ENCODE results near the gene ADRB2. TPM values are rescaled to one million over a fixed set of nuclear protein-coding genes. Genes with fewer than 3 reads are reported as not detected.

ADRB2 gene
- polyA plus RNA-seq, 2 of the 4 experiments (the other 2 are of a cell fraction) = 0.18 to 0.34 TPM

DNA sequence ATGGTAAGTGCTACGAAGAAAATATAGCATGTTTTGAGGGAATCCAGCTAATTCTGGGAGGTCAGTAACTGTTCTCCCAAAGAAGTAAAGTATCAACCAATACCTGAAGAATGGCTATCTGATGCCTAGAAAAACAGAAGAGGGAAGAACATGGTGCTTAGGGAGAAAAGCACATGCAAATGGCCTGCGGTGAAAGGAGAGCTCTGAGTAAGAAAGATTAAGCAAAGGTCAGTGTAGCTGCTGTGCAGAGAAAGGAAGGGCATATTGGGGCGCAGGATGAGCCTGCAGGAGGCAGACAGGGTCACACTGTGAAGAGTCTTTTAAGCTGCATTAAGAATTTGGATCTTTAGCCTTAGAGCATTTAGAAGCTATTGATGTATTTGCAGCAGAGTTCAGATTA lies 11.0 kb downstream of the ADRB2 start:
- WGBS (ENCODE audit: missing lambda C conversion rate) = 70% methylated on average over 3 of the region's 3 CpGs
- H3K4me1 ChIP-seq = no peaks in the 10 kb centered on the region
- FAIRE-seq (no peak), DNase-seq (ENCODE audit: low read depth in 1 of 2, low spot score in 1 of 2) (no peak), ATAC-seq (no peak)
- CTCF ChIA-PET = interaction anchor here (0.5 to 0.8 kb wide), 3 partner anchors 11 to 534 kb away, joined by 3 to 4 read pairs (median 3); partner anchors contain the start of gene ADRB2
- no peak overlapping the region for H3K4me3 ChIP-seq
- no peak overlapping the region for H3K4me2 ChIP-seq
- H3K9me3 ChIP-seq = no peaks in the 10 kb centered on the region
- POLR2A ChIA-PET = no interaction called here
- H3K27ac ChIP-seq = no peak overlapping the region
- TF ChIP-seq, protein P1, sequence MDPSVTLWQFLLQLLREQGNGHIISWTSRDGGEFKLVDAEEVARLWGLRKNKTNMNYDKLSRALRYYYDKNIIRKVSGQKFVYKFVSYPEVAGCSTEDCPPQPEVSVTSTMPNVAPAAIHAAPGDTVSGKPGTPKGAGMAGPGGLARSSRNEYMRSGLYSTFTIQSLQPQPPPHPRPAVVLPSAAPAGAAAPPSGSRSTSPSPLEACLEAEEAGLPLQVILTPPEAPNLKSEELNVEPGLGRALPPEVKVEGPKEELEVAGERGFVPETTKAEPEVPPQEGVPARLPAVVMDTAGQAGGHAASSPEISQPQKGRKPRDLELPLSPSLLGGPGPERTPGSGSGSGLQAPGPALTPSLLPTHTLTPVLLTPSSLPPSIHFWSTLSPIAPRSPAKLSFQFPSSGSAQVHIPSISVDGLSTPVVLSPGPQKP (IDR thresholded peaks at IDR 0.05; ENCODE audit: low read depth, low read length) = no peak
- TF ChIP-seq RARB (CRISPR knock-in tag; IDR thresholded peaks at IDR 0.05) (no peak), POLR2A (IDR thresholded peaks at IDR 0.05; ENCODE audit: low read length) (no peak), TFCP2L1 (CRISPR knock-in tag; IDR thresholded peaks at IDR 0.05) (no peak), GATA3 (IDR thresholded peaks at IDR 0.05; ENCODE audit: borderline replicate concordance) (no peak)

- ChIA-PET CTCF (no interaction called here), POLR2A (no interaction called here)
- DNase-seq (ENCODE audit: low read depth in 1 of 2, low spot score in 1 of 2) (no peak), FAIRE-seq (no peak), ATAC-seq (no peak)
- no peak for TF ChIP-seq E2F6 (IDR thresholded peaks at IDR 0.05; ENCODE audit: borderline replicate concordance, low read depth)
- TF ChIP-seq SMC3 (IDR thresholded peaks at IDR 0.05) = no peak
- no peak for TF ChIP-seq RFX5 (IDR thresholded peaks at IDR 0.05)
- no peak for TF ChIP-seq ZFP36 (IDR thresholded peaks at IDR 0.05; ENCODE audit: borderline replicate concordance, partially characterized antibody)
- TF ChIP-seq JUNB (IDR thresholded peaks at IDR 0.05) = no peak
- TF ChIP-seq HMGXB4 (CRISPR knock-in tag; IDR thresholded peaks at IDR 0.05; ENCODE audit: borderline replicate concordance) = no peak
- no peak for TF ChIP-seq FOXS1 (CRISPR knock-in tag; IDR thresholded peaks at IDR 0.05)
- TF ChIP-seq NPAS2 (CRISPR knock-in tag; IDR thresholded peaks at IDR 0.05; ENCODE audit: borderline replicate concordance) = no peak
- TF ChIP-seq, protein P1 (IDR thresholded peaks at IDR 0.05; ENCODE audit: low read depth, low read length) = no peak
- no peak for TF ChIP-seq NR3C1 (IDR thresholded peaks at IDR 0.05)
- TF ChIP-seq CHD2 (IDR thresholded peaks at IDR 0.05; ENCODE audit: low read length, partially characterized antibody) = no peak
- no peak for TF ChIP-seq CBX8 (IDR thresholded peaks at IDR 0.05)
- no peaks in the 10 kb centered on the region for H3K9me3 ChIP-seq
- H3K4me1 ChIP-seq = no peaks in the 10 kb centered on the region
- WGBS (ENCODE audit: missing lambda C conversion rate) = 11% methylated on average over 1 of the region's 1 CpG
- no peak overlapping the region for H3K27ac ChIP-seq
- H3K4me3 ChIP-seq = no peak overlapping the region
- no peak overlapping the region for H3K4me2 ChIP-seq
Measured at GRCh38 chr5:148838357-148838756, 11.9 kb downstream of the ADRB2 start.

- Histone ChIP-seq H3K9me3 (no peaks in the 10 kb centered on the region), H3K4me3 (no peak overlapping the region), H3K4me2 (no peak overlapping the region), H3K4me1 (no peaks in the 10 kb centered on the region), H3K27ac (no peak overlapping the region)
- ATAC-seq = no peak
- WGBS (ENCODE audit: missing lambda C conversion rate) = 44% methylated on average over 4 of the region's 4 CpGs
- ChIA-PET CTCF (interaction anchor here (0.6 to 1.3 kb wide), 2 partner anchors 16 to 156 kb away, joined by 3 to 4 read pairs; no protein-coding TSS in a partner anchor), POLR2A (no interaction called here)
- no peak for TF ChIP-seq KDM1A (IDR thresholded peaks at IDR 0.05; ENCODE audit: low read depth)
- TF ChIP-seq BCL3 (IDR thresholded peaks at IDR 0.05) = no peak
- TF ChIP-seq ZC3H11A (IDR thresholded peaks at IDR 0.05) = no peak
- no peak for TF ChIP-seq JUN (IDR thresholded peaks at IDR 0.05)
- no peak for TF ChIP-seq ESRRA (IDR thresholded peaks at IDR 0.05; ENCODE audit: borderline replicate concordance, low read length)
- no peak for TF ChIP-seq RCOR1 (IDR thresholded peaks at IDR 0.05; ENCODE audit: low read depth, low read length)
- TF ChIP-seq FOXS1 (CRISPR knock-in tag; IDR thresholded peaks at IDR 0.05) = no peak
- TF ChIP-seq FOSB (CRISPR knock-in tag; IDR thresholded peaks at IDR 0.05) = no peak
- no peak for TF ChIP-seq JUNB (IDR thresholded peaks at IDR 0.05)
- no peak for TF ChIP-seq HOXA7 (CRISPR knock-in tag; IDR thresholded peaks at IDR 0.05)
- TF ChIP-seq SMC3 (IDR thresholded peaks at IDR 0.05) = no peak
- TF ChIP-seq, protein P2, sequence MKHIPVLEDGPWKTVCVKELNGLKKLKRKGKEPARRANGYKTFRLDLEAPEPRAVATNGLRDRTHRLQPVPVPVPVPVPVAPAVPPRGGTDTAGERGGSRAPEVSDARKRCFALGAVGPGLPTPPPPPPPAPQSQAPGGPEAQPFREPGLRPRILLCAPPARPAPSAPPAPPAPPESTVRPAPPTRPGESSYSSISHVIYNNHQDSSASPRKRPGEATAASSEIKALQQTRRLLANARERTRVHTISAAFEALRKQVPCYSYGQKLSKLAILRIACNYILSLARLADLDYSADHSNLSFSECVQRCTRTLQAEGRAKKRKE (CRISPR knock-in tag; IDR thresholded peaks at IDR 0.05; ENCODE audit: low read depth) = no peak
- TF ChIP-seq RARB (CRISPR knock-in tag; IDR thresholded peaks at IDR 0.05) = no peak
- TF ChIP-seq, protein P3, sequence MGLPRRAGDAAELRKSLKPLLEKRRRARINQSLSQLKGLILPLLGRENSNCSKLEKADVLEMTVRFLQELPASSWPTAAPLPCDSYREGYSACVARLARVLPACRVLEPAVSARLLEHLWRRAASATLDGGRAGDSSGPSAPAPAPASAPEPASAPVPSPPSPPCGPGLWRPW (IDR thresholded peaks at IDR 0.05) = no peak
- TF ChIP-seq RNF2 (IDR thresholded peaks at IDR 0.05; ENCODE audit: borderline replicate concordance, low read depth) = no peak
- TF ChIP-seq ZFP36 (IDR thresholded peaks at IDR 0.05; ENCODE audit: borderline replicate concordance, partially characterized antibody) = no peak
- no peak for FAIRE-seq
- DNase-seq (ENCODE audit: low read depth in 1 of 2, low spot score in 1 of 2) = no peak
Measured at GRCh38 chr5:148839960-148840359, 13.5 kb downstream of the ADRB2 start.

Data from A549 (cell line).